ENCODE data around the gene STOX2.
"Not testable (repeated sequence)": the region's sequence is repeated elsewhere in the genome, so short reads cannot be mapped to it uniquely, and the experiment has no call there.

Gene STOX2

DNA sequence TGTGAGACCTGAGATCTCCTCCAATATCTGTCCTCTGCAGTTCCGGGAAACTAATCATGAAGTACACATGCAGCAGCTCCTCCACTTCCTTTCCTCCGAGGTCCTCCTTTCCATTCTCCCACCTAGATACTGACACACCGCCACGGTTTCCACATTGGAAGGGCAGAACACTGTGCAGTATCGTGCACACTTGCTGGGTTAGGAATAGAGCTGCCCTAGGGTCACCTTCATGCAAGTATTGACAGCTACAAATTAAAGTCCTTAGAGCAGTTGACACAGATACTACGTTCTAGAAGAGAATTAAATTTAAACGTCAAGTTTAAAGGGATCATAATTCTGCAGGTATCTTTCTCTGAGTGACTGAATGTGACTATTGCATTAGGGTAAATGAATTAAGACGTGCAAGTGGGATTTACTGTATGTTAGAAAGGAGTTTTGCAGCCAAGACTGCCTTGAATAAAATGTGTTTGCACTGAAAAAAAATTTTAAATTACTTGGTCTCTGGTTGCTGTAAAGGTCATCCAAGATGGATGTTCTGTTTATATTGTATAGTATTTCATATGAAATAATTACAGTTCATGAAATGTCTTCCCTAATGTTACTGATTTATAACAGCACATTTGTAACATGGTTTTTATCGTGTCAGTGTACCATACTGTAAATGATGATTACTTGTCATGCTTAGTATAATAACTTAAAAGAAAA lies 117.7 kb downstream of the STOX2 start:
- no peak for DNase-seq (ENCODE audit: low spot score)

DNA sequence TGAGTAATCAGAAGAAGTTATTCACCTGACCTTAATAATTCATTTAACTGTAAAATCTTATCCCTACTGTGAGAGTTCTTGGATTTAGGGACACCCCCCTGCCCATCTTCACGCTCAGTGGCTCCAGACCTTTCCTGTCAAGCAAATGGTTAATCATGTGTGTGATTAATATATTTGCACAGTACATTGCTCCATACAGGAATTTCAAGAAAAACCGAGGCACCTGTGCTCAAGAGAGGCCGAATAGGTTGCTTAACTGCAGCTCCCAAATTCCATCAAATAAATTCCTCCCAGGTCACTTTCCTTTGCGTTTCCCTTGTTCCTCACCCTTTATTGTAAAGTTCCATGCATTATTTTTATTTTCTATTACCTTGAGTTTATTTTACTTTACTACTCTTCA lies 119.5 kb downstream of the STOX2 start:
- no peak for DNase-seq (ENCODE audit: low spot score)

DNA sequence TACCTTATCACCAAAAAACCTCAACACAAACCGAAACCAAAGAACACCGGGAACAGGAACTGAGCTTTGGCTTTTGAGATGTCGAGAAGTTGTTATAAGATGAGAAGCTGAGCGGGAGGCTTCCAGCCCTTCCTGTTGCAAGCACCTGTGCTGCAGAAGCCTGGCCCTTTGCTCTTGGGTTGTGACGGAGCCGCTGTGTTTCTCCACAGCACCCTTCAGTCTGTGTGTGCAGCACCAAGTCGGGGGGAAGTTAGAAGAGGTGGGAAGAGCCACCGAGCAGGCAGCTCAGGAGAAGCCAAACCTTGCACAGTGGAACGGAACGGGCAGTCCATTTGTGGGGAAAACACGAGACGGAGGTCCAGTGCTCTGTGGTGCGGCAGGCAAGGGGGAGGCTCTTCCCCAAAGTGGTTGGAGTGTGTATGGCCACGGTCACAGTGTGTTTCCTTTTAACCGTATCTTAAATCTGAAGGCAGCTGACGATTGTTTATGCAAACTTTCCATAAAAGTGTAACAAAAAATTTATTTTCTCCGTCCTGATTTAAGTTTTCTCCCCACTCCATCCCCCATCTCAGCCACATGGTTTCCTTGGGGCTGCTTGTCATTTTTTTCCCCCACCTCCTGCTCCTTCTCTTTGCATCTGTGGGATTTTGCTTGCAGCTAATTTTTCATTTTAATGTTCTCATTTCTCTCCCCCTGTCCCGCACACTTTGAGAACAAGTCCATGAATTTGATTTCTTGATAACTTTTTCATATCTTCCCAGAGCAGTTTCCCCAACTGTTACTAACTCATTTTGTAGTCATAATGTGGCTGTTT lies 123.7 kb downstream of the STOX2 start:
- DNase-seq (ENCODE audit: low spot score), result no peak

DNA sequence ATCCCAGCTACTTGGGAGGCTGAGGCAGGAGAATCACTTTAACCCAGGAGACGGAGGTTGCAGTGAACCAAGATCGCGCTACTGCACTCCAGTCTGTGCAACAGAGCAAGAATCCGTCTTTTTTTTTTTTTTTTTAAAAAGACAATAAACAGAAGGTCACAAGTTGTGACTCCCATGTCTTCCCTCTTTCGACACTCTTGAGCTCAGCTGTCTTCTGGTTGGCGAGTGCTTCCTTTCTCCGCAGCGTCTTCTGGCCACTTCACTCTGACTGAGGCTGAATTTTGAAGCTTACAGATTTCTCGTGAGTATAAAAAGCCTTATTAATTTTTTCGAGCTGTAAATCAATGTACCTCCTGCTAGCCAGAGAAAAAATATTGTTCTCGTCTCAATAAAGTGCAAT lies 124.9 kb downstream of the STOX2 start:
- DNase-seq (ENCODE audit: low spot score), result no peak

DNA sequence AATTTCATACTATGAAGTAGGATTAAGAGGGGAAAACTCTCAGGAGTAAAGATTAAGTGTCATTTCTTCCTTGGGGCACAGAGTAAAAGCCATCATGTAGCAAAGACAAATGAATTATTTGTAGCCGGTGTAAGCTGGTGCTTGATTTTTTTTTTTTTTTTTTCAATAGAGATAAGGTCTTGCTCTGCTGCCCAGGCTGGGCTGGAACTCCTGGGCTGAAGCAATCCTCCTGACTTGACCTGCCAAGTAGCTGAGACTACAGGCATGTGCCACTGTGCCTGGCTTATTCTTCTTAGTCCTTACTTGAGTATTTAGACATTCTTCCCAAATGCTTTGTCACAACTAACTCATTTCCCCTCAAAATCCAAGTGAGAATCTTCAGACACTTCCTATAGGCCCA lies 125.7 kb downstream of the STOX2 start:
- no peak for DNase-seq (ENCODE audit: low spot score)

DNA sequence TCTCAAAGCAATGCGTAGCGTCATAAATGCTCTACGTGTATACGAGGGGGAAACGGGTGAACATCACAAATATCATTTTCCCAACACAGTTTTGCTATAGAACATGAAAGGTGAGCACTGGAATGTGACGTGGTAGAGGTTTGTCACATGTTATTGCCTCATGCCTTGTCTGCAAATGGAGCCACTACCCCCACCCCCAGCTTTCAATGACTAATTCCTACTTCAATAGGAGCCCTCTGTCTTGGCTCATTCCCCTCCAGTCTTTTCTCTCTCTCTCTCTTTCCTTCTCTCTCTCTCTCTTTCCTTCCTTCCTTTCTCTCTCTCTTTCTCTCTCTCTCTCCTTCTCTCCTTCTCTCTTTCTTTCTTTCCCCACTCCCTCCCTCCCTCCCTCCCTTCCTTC lies 127.0 kb downstream of the STOX2 start:
- no peak for DNase-seq (ENCODE audit: low spot score)

DNA sequence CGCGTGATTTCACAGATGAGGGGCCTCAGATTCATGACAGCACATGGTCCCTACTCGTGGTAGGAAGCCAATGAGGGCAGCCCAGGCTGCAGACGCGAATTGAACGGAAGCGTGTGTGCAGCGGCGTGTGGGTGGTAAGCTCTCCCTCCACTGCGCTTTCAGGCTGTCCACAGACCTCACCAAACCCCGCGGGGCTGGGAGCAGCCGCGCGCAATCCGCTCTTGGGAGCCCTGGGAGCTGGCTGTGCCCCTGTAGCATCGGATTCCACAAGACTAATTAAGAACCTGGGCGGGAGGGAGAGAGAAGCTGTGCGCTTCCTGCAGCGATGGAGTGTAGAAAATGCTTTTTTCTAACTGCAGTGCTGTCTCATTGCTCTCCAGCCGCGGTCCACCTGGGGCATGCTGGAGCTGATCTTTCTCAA lies 134.9 kb downstream of the STOX2 start:
- no peak for DNase-seq (ENCODE audit: low spot score)

DNA sequence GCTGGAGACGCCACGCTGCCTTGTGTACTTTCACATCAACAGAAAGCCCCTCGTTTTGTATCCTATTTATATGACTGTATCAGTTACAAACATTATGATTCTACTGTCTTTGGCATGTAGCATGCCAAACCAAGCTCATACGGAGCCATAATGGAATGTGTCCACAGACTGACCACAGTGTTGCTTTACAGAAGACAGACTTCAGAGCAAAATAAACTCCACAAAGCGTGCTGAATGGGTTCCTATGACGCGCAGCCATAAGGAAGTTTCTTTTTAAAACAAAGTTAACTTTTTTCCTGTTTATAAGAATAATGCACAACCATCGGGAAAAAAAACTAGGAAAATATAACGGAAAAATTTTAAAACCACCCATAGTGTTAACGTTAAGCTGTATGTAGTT lies 136.0 kb downstream of the STOX2 start:
- no peak for DNase-seq (ENCODE audit: low spot score)

DNA sequence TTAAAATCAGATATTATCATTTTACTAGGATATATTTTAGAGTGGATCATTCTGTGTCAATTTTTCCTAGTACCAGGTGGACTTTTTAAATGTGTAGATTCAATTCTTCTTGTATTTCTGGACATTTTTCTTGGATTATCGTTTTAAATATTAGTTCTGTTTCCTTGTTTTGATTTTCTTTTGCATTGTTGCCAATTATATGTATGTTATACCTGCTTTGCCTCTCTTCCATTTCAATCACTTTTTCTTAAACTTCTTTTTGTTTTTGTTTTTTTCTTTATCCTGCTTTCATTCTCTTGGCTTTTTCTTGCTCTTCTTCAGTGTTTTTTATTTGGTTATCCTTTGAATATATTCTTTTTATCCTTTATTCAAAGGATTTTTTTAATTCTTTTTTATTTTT lies 141.0 kb downstream of the STOX2 start:
- DNase-seq (ENCODE audit: low spot score), result no peak

DNA sequence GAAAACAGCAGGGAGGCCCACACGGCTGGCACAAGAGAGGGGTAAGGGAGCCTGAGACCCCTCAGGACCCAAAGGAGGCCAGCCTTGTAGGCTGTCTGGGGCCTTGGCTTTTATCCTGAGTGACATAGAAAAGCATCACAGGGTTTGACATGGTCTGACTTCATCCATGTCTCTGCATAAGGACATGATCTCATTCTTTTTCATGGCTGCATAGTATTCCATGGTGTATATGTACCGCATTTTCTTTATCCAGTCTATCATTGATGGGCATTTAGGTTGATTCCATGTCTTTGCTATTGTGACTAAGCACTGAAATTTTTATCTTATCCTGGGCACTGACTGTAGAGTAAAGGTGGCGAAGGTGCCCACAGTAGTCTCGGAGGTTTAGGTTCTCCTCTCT lies 146.2 kb downstream of the STOX2 start:
- DNase-seq (ENCODE audit: low spot score), result not testable (repeated sequence)

DNA sequence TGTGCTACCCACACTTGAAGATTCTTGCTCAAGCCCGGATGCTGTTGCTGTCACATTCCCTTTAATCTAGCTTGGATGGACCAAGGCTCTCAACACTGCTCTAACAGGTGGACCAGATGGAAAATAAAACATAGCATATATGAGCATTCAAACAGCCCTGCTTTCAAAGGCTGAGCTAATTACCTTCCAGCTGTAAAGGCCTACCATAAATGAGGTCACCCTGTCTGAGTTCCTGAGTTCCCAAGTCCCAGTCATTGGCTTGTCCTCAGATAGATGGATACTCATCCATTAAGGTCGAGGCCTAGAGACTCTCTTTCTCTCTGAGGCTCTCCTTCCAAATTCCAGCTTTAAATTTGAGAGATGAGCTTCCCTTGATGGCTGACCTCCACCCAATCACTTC lies 147.5 kb downstream of the STOX2 start:
- DNase-seq (ENCODE audit: low spot score), result no peak

DNA sequence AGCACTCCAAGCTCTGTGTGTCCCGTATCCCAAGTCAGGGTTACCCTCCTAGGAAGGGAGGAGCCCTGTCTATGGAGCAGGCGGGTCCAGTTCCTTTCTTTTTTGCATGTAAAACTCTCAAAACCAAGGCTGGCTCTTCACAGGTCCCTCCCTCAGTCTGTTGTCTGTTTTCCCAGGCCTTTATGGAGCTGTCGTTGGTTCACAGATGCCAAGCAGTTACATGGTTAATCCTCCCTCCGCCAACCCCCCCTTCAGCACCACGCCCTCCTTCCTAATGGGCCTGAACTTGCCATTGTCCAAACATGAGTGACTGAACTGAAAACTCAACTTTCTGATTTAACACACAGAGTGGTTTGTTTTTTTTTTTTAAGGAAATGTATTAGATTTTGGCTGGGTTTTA lies 148.3 kb downstream of the STOX2 start:
- no peak for DNase-seq (ENCODE audit: low spot score)

DNA sequence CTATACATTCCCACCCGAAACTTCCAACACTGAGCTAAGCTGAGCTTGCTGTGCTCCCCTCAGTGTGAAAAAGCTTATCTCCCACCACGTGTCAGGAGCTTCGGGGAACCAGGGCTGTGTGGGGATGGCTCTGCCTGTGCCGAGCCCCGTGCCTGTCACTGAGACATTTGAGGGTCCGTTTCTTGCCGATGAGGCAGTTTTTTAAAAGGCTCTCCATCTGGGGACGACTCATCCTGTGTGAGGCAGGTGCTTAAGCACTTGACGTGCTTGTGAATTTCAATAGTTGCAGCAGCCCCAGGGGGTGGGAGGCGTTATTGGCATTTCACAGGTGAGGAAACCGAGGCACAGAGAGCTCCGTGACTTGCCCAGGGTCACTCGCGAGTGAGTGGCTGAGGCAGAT lies 151.8 kb downstream of the STOX2 start:
- no peak for DNase-seq (ENCODE audit: low spot score)

DNA sequence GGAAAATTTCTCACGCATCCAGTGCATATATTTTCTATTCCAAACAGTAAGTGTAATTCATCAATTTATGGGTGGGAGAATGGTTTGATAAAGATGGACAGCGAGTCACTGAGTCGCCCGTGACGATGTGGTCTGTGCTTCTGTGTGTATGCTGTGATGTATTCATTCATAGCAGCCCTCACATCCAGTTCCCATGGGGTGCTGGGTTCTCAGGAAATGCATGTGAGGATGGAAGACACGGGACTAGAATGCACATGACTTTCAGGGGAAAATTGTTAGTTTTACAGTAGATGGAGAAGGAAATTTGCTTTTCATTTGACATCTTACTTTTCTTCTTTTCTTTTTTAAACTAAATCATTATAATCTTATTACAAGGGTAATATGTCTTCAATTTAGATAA lies 152.9 kb downstream of the STOX2 start:
- DNase-seq (ENCODE audit: low spot score), result no peak

DNA sequence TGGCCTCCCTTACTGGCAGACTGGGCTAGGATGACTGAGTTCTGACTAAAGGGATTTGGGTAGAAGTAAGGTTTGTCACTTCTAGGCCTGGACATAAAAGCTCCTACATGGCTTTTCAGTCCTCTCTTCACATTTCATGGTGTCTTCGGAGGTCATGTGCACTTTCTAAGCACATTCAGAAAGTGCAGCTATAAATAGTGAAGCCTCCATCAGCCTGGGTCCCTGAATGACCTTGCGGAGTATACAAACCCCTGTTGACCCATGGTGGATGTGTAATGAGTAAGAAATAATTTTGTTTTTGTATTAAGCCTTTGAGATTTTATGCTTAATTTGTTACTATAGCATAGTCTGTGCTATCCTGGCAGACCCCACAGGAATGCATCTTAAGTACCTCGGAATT lies 154.0 kb downstream of the STOX2 start:
- DNase-seq (ENCODE audit: low spot score), result no peak

DNA sequence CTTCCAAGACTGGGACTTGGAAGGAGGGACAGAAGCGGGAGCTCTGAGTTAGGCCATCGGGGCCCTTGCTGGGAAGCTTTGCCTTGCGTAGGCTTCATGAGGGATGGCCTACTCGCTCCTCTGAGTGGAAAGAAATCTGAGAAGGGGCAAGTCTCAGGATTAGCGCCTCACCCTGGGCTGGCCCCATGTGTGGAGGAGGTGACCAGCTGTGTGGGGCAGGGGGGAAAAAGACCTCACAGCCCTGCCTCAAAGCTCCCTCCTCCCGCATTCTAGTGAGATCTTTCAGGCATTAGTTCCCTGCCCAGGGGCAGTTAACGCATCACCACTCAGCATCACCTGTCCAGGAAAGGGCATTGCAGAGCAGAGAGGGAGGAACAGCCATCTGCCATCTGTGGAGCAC lies 156.5 kb downstream of the STOX2 start:
- DNase-seq (ENCODE audit: low spot score), result no peak

DNA sequence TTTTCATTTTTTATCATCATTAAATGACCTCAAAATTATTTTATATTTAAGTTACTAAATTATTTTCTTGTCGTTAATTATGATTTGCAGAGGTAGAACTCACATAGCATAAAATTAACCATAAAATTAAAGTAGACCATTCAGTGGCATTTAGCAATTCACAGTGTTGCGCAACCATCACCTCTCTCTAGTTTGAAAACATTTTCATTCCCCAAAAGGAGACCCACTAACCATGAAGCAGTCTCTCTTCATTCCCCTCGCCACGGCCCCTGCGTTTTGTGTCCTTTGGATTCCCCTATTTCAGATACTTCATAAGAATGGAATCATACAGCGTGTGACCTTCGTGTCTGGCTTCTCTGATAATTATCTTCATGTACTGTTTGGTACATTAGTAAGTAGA lies 157.7 kb downstream of the STOX2 start:
- DNase-seq (ENCODE audit: low spot score), result no peak

DNA sequence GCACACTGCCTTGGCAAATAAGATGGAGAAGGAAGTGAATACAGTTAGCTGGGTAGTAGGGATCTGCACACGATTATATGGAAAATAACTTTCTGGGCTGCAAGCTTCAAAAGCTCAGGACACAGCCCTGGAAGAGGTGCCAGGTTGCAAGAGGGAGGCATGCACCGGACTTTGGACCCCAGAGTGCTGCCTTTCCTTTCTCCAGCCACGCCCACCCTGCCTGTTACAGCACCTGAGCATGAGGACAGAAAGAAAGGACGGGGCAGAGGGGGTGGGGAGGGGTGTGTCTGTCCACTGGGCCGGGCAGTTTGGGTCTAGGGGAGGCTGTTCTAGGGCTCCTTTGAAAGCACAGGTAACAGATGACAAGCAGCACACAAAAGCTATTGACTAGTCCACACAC lies 159.8 kb downstream of the STOX2 start:
- no peak for DNase-seq (ENCODE audit: low spot score)

DNA sequence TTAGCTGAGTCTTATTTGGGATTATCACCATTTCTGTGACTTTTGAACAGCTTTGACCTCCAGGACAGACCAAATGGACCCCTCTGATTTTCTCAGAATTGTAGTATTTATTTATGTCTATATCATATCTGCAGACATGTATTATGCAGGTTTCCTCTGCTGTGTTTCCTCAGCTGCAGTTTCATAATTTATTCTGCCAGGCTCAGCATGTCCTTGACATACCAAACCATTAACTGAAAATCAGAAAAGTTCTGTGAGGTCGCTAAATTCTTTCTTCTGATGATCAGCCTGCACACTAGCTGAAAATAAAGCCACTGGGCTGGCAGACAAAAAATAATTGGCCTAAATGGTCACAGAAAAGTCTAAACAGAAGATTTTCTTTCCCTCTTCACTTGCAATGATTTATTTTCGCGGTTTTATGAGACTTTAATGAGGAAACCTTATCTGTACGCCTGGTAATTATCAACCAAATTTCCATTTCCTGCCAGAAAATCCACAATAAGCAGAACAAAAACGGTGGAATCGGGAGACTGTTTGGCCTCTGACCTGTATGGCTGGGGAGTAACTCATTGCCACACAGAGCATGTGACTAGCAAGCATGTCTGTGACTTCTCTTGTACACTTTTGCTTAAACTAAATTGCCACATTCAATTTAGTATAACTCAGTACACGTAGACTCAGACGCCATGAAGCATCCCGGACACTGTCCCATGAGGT lies 161.6 kb downstream of the STOX2 start:
- no peak for DNase-seq (ENCODE audit: low spot score)

DNA sequence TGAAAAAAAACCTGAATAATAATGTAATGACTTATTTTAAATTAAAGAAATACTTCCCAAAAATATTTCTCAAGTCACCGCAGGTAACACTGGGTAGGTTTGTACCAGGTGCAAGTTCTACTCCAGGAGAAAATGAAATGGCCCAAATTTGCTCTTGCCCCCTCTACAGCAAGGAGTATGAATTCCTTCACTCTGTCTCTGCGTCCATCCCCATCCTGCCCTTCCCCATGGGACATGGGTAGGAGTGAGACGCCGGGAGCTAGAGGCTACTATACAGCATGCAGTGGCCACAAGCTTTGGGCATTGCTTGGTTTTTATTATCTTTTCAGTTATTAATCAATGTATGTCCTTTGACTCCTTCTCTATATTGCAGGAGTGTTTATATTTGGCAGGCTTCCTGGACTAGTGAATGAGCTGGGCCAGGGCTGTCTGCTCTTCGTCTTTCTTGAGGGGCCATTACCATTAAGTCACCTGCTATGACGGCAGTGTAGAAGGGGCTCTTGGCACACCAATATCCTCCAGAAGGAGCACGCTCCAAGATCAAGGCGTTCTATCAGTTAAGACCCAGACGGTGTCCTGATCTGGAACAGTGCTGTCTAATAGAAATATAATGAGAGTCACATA lies 162.9 kb downstream of the STOX2 start:
- DNase-seq (ENCODE audit: low spot score), result no peak

All from hematopoietic multipotent progenitor cell treated with erythropoietin and hydrocortisone succinate and interleukin-3 and kit ligand, for 17 days (in vitro differentiated cells).